ENCODE measurements around the gene C10orf90.
"Not testable (repeated sequence)": the region's sequence is repeated elsewhere in the genome, so short reads cannot be mapped to it uniquely, and the experiment has no call there.

Gene C10orf90

DNA sequence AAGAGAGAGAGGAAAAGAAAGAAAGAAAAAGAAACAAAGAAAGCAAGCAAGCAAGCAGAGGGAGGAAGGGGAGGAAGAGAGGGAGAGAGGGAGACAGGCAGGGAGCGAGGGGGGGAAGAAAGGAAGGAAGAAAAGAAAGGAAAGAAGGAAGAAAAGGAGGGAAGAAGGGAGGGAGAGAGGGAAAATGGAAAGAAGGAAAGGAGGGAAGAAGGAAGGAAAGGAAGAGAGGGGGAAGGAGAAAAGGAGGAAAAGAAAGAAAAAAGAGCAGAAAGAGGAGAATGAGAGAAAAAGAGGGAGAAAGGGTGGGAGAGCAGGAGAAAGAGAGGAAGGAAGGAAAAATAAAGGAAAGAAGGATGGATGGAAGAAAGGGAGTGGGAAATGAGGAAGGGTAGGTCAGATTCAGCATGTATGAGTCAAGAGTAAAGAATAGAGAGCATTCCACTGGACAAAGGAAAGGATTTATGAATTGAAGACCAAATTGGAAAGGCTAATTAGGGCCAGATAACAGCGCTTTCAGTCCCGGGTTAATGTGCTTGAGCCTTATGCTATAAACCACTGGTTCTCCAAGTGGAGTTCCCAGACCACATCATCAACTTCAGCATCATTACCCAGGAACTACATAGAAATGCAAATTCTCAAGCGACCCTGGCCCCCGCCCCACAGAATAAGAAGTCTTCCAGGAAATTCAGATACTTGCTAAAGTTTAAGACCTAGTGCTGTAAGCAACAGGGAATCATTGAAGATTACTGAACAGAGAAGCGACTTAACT lies 85.1 kb downstream of the C10orf90 start:
- no peak for DNase-seq (ENCODE audit: low read depth in 2 of 2)

DNA sequence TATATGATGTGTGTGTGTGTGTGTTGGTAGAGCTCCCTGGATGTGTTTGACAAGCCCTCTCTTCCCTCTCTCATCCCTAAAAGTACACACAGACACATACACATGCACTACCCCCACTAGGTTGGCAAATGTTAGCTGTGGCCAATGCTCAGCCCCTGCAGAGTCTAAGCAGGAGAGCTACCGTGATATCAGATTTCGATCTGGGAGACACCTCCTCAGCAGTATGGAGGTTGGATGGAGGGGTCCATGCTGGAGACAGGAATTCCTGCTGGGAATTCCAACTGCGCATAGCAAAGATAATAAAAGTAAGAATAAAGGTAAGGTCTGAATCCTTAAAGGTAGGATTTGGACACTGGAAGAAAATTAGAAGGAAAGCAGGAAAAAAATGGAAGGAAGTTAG lies 85.7 kb downstream of the C10orf90 start:
- no peak for DNase-seq (ENCODE audit: low read depth in 2 of 2)

- DNase-seq (ENCODE audit: low read depth in 2 of 2): no peak
Observed at GRCh38 chr10:126583552-126584200, 86.8 kb downstream of the C10orf90 start.

DNA sequence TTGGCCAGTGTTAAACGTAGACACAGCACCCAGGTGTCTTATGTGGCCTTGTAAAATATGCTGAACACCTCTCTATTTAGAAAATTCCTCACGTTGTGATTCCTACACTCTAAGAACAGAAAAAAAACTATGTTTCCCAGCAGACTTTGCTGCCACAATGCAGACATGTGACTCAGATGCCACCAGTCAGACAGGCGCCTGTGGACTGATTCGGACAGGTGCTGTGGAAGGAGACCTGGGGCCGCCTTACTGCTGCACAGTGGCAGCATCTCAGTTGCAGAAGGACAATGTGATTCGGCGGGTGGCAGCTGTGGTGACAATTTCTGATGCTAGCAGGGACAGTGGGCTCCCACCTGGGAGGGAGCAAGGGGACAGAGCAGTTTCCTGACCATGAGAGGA lies 88.8 kb downstream of the C10orf90 start:
- no peak for DNase-seq (ENCODE audit: low read depth in 2 of 2)

GRCh38 chr10:126580873-126581647 lies 89.4 kb downstream of the C10orf90 start:
- no peak for DNase-seq (ENCODE audit: low read depth in 2 of 2)

- no peak for DNase-seq (ENCODE audit: low read depth in 2 of 2)
Observed at GRCh38 chr10:126576336-126576735, 94.2 kb downstream of the C10orf90 start.

DNA sequence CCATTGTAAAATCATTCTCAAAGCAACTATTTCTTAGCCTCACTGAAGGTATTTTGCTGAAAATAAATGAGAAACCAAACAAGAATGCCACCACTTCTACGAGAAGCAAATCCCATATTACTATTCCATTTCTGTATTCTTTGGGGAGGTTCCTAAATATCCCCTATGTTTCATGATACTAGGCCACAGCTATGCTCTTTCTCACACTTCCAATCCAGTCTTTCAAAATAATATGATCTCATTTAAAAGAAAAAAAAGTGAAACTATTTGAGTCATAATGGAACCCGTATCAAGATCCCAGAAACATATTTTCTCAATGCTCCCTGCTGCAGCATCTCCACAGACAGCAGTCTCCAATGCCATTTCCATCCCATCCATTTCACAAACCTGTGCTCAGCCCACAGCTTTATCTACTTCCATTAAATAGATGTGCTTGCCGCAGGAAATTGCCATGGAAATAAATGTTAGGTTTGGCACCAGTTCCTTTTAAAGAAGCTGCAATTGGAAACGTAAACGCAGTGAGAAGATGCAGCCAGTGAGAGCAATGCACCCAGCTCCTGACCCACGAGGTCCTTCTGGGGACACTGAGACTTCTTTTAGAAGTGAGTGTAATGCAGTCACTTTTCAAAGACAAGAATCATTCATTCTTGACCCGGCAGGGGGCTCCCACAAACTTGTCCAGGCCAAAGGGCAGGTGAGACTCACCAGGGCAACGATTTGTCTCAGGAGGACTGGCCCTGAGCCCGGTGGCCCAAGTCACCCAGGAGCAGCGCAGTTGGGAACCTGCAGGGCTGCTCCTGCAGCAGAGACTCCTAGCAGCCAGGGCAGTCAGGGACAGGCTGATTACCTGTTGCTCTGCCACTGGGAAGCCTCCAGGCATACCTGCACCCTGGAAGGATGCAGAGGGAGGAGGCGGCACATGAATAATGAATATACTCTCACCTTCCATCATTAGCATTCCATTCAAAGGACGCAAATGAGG lies 99.6 kb downstream of the C10orf90 start:
- DNase-seq (ENCODE audit: low read depth in 2 of 2): no peak

DNA sequence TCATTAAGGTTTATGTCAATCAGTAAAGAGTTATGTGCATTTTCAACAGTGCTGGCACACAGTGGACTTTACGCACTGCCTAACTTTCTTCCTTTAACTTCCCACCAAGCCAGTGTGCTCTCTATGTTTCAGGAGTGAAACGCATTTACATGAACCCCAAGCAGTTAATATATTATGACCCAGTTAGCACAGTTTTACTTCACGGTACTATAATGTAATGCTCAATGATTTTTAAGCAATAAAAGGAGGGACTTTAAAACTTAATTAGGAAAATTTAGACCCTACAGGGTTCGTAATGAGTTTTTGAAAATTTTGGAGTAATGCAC lies 100.3 kb downstream of the C10orf90 start:
- no peak for DNase-seq (ENCODE audit: low read depth in 2 of 2)

GRCh38 chr10:126569513-126570244 lies 100.8 kb downstream of the C10orf90 start:
- DNase-seq (ENCODE audit: low read depth in 2 of 2): no peak

- DNase-seq (ENCODE audit: low read depth in 2 of 2): no peak
Observed at GRCh38 chr10:126568809-126569385, 101.6 kb downstream of the C10orf90 start.

GRCh38 chr10:126565871-126566270 lies 104.6 kb downstream of the C10orf90 start:
- no peak for DNase-seq (ENCODE audit: low read depth in 2 of 2)

DNA sequence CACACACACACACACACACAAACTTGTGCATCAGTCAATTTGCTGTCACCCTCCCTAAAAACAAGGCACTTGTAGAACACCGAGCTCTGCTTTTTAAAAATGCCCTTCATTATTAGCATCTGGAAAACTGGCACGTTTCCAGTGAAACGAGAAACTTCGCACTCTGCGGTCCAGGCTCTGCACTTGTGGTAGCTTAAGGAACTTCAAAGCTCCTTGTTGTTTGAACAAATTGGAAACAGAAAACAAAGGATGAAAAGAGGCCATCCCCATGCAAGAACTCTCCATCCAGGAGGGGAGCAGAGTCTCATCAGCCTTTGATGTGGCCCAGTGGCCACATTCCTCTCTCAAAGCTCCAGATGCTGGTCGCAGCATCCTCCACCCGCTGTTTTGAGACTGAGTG lies 105.1 kb downstream of the C10orf90 start:
- DNase-seq (ENCODE audit: low read depth in 2 of 2): no peak

DNA sequence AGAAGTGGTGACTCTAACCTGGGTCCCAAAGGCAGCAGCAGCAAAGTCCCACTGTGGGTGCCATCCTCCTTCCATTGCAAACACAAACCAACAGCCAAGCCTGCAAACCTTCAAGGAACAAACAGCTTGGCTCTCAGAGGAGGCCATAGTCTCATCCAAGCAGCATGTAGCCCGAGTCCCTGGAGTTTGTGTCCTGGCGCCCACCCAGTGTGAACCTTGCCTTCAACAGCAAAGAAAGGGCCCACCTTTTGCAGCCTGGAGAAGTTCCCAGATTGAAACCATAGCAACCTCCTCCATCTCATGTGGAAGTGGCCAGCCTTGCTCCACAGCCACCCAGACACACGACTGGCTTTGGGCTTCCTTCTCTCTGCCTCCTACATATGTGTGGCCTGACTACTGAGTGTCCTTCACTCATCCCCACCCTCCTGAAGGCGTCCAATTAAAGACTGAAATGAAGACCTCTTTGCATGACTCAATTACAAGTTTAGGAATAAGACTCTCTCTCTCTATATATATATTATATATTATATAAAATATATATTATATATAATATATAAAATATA lies 106.1 kb downstream of the C10orf90 start:
- DNase-seq (ENCODE audit: low read depth in 2 of 2): no peak

DNA sequence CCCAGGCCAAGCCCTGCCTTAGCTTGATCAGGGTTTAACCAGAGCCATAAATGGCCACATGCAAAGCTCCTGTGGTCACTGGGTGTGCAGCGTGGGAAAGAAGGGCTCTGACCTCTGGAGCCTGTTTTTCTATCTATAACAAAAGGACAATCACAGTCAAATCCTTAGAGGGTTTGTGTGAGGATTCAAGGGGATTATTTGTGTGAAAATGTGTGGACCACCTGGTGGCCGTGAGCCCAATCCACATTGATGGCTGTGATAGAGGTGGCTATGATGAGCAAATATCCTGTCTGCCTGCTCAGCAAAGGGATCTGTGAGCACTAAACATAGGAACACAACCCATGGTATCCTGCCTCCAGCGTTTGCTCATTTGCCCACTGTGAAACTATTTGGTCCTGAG lies 107.1 kb downstream of the C10orf90 start:
- DNase-seq (ENCODE audit: low read depth in 2 of 2): no peak

DNA sequence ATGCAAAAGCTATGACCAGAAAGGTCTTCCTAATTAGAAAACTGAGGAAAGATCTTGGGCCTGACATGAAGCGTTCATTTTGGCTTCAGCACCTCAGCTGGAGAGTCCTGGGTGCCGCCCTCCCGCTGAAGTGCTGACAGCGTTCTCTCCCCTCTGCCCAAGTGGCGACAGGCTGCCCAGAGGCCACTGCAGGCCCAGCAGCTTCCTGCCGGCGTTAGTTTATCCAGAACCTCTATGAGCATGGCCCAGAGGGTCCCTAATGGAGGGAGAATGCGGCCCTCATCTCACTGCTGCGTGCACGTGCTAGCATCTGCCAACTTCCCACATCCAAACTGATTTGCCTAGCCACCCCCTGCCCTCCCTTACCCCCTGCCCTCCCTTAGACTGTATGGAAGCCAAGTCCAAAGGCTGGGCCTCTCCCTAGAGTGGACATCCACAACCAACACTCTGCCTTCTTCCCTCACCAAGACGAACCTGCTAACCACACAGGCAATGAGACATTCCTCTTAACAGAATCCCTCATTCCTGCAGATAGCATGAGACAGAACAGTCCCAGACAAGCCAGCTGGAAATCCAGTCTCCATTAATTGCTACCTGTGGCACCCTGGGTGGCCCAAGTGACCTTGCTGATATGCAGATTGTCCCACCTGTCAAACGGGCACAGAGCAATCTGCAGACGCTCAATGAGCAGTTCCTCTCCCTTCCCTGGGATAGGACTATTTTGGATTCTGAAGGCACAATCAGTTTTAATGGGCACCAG lies 108.4 kb downstream of the C10orf90 start:
- no peak for DNase-seq (ENCODE audit: low read depth in 2 of 2)

GRCh38 chr10:126561294-126561920 lies 109.1 kb downstream of the C10orf90 start:
- DNase-seq (ENCODE audit: low read depth in 2 of 2): no peak

DNA sequence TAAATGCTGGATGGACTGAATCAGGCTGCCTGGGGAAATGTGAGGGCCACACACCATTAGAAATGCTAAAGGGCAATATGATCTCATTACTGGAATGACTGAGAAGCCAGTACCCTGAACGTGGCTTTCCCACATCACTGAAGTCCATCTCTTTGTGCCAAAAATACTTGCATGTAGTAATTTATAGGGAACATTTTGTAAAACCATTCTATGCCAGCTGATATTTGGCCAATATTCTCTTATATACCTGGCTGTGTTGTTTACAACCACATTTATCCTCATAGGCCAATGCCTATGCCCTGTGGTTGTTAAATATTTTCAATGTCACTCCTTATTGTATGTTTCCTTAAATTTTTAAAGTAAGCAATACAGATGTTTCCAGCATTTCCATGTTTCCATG lies 111.6 kb downstream of the C10orf90 start:
- no peak for DNase-seq (ENCODE audit: low read depth in 2 of 2)

DNA sequence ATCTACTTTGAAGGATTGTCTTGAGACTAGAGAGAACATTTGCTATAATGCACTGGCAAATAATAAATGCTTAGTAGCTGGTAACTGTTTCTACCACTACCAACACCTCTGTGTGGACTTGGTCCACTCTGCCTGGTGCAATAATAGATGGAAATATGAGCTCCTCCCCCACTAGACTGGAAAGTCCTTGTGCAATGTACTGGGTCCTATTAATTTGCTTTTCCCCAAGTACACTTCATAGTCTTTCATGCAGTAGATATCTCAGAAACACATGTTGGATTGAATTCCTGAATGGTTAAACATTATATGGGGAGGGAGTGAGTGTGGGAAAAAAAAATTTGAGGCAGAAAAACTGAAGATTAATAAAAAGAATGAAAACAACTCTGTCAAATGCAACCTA lies 119.3 kb downstream of the C10orf90 start:
- DNase-seq (ENCODE audit: low read depth in 2 of 2): no peak

GRCh38 chr10:126550586-126550985 lies 119.9 kb downstream of the C10orf90 start:
- DNase-seq (ENCODE audit: low read depth in 2 of 2): not testable (repeated sequence)
